GM12872 (cell line): Measurements from ENCODE around the gene B3GALT5.

Experiments used
- CTCF ChIP-seq: IDR thresholded peaks from 3 replicates; pipeline ENCODE4 v1.5.1; 2011; ENCODE audit warnings: low read depth, mild to moderate bottlenecking, low read length, moderate library complexity; ENCODE audit not compliant: insufficient read depth

The B3GALT5 gene

GRCh38 chr21:39580744-39581143 is 32.0 kb upstream of the B3GALT5 start:
- TF ChIP-seq CTCF: no peak

- TF ChIP-seq CTCF: no peak
These were observed 31.3 kb upstream of the B3GALT5 start for GRCh38 chr21:39581414-39581813.

- TF ChIP-seq CTCF: no peak
These were observed 30.0 kb upstream of the B3GALT5 start for GRCh38 chr21:39582749-39583148.

- no peak for TF ChIP-seq CTCF
These were observed 25.4 kb upstream of the B3GALT5 start for GRCh38 chr21:39587376-39587775.

GRCh38 chr21:39588884-39589283 is 23.9 kb upstream of the B3GALT5 start:
- no peak for TF ChIP-seq CTCF

- TF ChIP-seq CTCF: no peak
These were observed 19.2 kb upstream of the B3GALT5 start for GRCh38 chr21:39593522-39593921.

- TF ChIP-seq CTCF: no peak
These were observed 17.3 kb upstream of the B3GALT5 start for GRCh38 chr21:39595465-39595864.

- no peak for TF ChIP-seq CTCF
These were observed 15.1 kb upstream of the B3GALT5 start for GRCh38 chr21:39597595-39597994.
